ENCODE data around the gene DDR1.

DNA sequence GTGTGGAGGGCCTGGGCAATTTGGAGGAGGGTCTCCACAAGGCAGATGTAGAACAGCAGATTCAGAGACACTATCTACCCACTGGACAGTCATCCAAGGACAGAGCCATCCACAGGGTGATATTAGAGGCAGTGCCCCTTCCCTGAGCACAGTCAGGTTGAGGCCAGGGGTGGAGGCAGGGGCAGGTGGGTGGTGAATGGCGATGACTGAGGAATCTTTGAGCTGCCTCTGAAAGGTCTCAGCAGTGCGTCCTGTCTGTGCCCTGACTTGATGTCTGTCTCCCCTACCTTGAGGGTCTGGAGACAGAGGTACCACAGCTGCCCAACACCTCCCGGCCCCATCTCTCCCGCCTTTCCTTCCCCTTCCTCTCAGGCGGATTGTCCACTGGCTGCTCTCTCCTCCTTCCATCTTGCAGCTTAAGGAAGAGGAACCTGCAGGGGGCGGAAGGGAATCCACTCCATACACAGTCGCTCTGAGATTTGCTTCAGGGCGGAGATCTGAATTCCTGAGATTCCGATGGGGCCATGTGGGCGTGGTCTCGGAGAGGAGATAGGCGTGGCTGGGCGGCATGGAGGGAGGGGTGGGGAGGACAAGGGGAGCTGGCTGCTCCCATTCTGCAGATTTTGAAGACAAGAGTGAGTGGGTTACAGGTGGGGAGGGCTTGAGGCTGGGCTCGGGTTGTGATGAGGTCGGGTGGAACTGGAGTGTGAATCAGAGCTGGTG is 58.2 kb downstream of the DDR1 start:
- TF ChIP-seq ATF1 (CRISPR knock-in tag; IDR thresholded peaks at IDR 0.05) (no peak), CTCF (IDR thresholded peaks at IDR 0.05) (peak; percentile 36; the same call in 1 of the 2 replicates), FOXP1 (CRISPR knock-in tag; IDR thresholded peaks at IDR 0.05; ENCODE audit: borderline replicate concordance) (no peak), SP1 (CRISPR knock-in tag; conservative IDR thresholded peaks at IDR 0.05) (peak; percentile 55), MYBL2 (CRISPR knock-in tag; IDR thresholded peaks at IDR 0.05) (no peak), FOXK1 (CRISPR knock-in tag; IDR thresholded peaks at IDR 0.05) (no peak), ETV6 (CRISPR knock-in tag; IDR thresholded peaks at IDR 0.05) (peak; percentile 66; the same call in 1 of the 2 replicates), GRHL2 (CRISPR knock-in tag; IDR thresholded peaks at IDR 0.05; ENCODE audit: insufficient replicate concordance, severe bottlenecking) (no peak), CBFB (CRISPR knock-in tag; IDR thresholded peaks at IDR 0.05; ENCODE audit: low read depth) (no peak)
